Activated CD8-positive, alpha-beta T cell treated with anti-CD3 and anti-CD28 coated beads for 36 hours (primary cell): ENCODE results near the gene PRIM2. TPM values are rescaled to one million over a fixed set of nuclear protein-coding genes. Genes with fewer than 3 reads are reported as not detected.
"Not testable (repeated sequence)": the region's sequence is repeated elsewhere in the genome, so short reads cannot be mapped to it uniquely, and the experiment has no call there.

Source experiments
- ATAC-seq: fragments of 200-7000 bp; cut with Tn5 transposase; one replicate; pipeline ENCODE4 v1.10.0; 2021; ENCODE audit warnings: mild to moderate bottlenecking, moderate library complexity
- CTCF ChIA-PET: fragments of 350-600 bp; sonication (Branson Sonifier 250); formaldehyde crosslinking; loops from one replicate; lab custom pipeline; 2021; ENCODE audit warnings: antibody characterized with exemption; lab: Charles Lee
- POLR2A ChIA-PET: fragments of 350-600 bp; sonication (Branson Sonifier 250); formaldehyde crosslinking; loops from one replicate; lab custom pipeline; 2021; ENCODE audit warnings: antibody characterized with exemption; lab: Charles Lee
- DNase-seq: peaks from one replicate; pipeline ENCODE4 v3.0.0-alpha.2; 2020
- H3K27ac Mint-ChIP-seq: one replicate; pipeline ENCODE4 v1.8.0; 2021; ENCODE audit warnings: mild to moderate bottlenecking, mixed read lengths
- H3K27me3 Mint-ChIP-seq: one replicate; pipeline ENCODE4 v1.8.0; 2021; ENCODE audit warnings: mixed read lengths
- H3K36me3 Mint-ChIP-seq: one replicate; pipeline ENCODE4 v1.8.0; 2021; ENCODE audit warnings: low read depth, mixed read lengths
- H3K4me1 Mint-ChIP-seq: one replicate; pipeline ENCODE4 v1.8.0; 2021; ENCODE audit warnings: low read depth, mixed read lengths
- H3K4me3 Mint-ChIP-seq: one replicate; pipeline ENCODE4 v1.8.0; 2021; ENCODE audit warnings: mild to moderate bottlenecking, moderate library complexity, mixed read lengths
- H3K9me3 Mint-ChIP-seq: one replicate; pipeline ENCODE4 v1.8.0; 2021; ENCODE audit warnings: mixed read lengths
- CTCF ChIP-seq: fragments of 200-600 bp; IDR thresholded peaks from one replicate; pipeline ENCODE4 v1.8.0; 2022; ENCODE audit warnings: antibody characterized with exemption, mild to moderate bottlenecking
- intact Hi-C: fragments of 100-400 bp; cut with micrococcal nuclease; formaldehyde crosslinking; loops from one replicate; pipeline ENCODE4 v1.10.0; 2022
- total RNA-seq, 2 experiments: library from RNA; stranded (reverse); gene quantifications; one replicate each; pipeline ENCODE4 v1.2.3, GENCODE V29; 2021

PRIM2 gene
- total RNA-seq, 2 experiments from 2014 or later: 41.8 to 42.0 TPM

DNA sequence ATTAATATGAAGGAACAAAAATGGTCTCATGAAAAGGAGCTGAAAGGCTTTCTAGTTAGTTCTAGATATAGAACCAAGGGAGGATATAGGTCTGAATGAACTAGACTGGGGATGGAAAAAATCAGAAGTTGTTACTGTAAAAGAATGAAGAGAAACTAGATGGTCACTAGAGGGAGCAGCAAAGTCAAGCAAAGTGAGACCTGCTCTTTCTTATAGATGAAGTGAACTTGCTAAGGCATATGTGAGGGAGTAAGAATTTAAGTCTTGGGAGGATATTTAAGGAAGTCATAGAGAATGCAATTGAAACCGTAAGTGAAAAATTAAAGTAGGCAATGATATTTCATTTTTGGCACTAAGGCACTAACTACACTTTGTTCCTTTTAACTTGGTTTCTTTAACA, 218.6 kb downstream of the PRIM2 start:
- H3K4me1 Mint-ChIP-seq, ATAC-seq, intact Hi-C loops, CTCF ChIA-PET, DNase-seq, H3K27ac Mint-ChIP-seq, H3K9me3 Mint-ChIP-seq, H3K4me3 Mint-ChIP-seq, POLR2A ChIA-PET, H3K27me3 Mint-ChIP-seq: not testable (repeated sequence)
- TF ChIP-seq CTCF: peak; percentile 14
- H3K36me3 Mint-ChIP-seq: peaks cover 13% of the 10 kb centered on the region

DNA sequence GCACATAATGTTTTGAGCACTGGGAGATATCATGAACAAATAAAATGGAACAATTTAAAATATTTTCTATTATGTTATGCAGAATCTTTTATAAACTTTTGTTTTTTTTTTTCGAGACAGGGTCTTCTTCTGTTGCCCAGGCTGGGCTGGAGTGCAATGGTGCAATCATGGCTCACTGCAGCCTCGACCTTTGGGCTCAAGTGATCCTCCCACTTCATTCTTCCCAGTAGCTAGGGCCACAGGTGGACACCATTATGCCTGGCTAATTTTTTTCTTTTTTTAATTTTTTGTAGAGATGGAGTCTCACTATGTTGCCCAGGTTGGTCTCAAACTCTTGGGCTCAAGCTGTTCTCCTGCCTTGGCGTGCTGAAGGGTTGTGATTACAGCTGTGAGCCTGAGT, 220.5 kb downstream of the PRIM2 start:
- H3K36me3 Mint-ChIP-seq: peaks cover 14% of the 10 kb centered on the region
- H3K4me1 Mint-ChIP-seq, DNase-seq, H3K27ac Mint-ChIP-seq, H3K27me3 Mint-ChIP-seq, CTCF ChIA-PET, POLR2A ChIA-PET, ATAC-seq, intact Hi-C loops, H3K9me3 Mint-ChIP-seq, H3K4me3 Mint-ChIP-seq: not testable (repeated sequence)

- DNase-seq, CTCF ChIA-PET, intact Hi-C loops, H3K4me3 Mint-ChIP-seq, H3K27me3 Mint-ChIP-seq, H3K27ac Mint-ChIP-seq, H3K9me3 Mint-ChIP-seq, ATAC-seq, H3K4me1 Mint-ChIP-seq, POLR2A ChIA-PET, H3K36me3 Mint-ChIP-seq: not testable (repeated sequence)
These were observed 234.5 kb downstream of the PRIM2 start for GRCh38 chr6:57551961-57552360.

GRCh38 chr6:57557855-57558254, 240.4 kb downstream of the PRIM2 start:
- H3K27ac Mint-ChIP-seq, ATAC-seq, intact Hi-C loops, CTCF ChIA-PET, H3K27me3 Mint-ChIP-seq, H3K4me3 Mint-ChIP-seq, DNase-seq, H3K36me3 Mint-ChIP-seq, POLR2A ChIA-PET, H3K9me3 Mint-ChIP-seq, H3K4me1 Mint-ChIP-seq: not testable (repeated sequence)

GRCh38 chr6:57559170-57559569, 241.7 kb downstream of the PRIM2 start:
- H3K9me3 Mint-ChIP-seq, CTCF ChIA-PET, ATAC-seq, POLR2A ChIA-PET, H3K4me1 Mint-ChIP-seq, DNase-seq, intact Hi-C loops, H3K36me3 Mint-ChIP-seq, H3K27ac Mint-ChIP-seq, H3K4me3 Mint-ChIP-seq, H3K27me3 Mint-ChIP-seq: not testable (repeated sequence)

DNA sequence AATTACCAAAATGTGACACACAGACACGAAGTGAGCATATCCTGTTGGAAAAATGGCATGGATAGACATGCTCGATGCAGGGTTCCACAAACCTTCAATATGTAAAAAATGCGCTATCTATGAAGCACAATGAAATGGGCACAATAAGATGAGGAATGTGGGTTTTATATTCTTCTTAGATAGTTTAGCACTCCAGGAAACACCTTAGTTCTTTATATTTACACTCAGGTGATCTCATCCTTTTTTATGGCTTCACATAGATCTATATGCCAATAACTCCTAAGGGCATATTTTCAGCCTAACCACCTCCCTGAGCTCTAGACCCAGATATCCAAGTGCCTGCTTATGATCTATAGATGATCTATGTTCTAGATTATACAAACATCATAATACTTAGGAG, 244.8 kb downstream of the PRIM2 start:
- H3K4me3 Mint-ChIP-seq, H3K36me3 Mint-ChIP-seq, H3K9me3 Mint-ChIP-seq, H3K27me3 Mint-ChIP-seq, H3K4me1 Mint-ChIP-seq, DNase-seq, ATAC-seq, POLR2A ChIA-PET, intact Hi-C loops, CTCF ChIA-PET, H3K27ac Mint-ChIP-seq: not testable (repeated sequence)

DNA sequence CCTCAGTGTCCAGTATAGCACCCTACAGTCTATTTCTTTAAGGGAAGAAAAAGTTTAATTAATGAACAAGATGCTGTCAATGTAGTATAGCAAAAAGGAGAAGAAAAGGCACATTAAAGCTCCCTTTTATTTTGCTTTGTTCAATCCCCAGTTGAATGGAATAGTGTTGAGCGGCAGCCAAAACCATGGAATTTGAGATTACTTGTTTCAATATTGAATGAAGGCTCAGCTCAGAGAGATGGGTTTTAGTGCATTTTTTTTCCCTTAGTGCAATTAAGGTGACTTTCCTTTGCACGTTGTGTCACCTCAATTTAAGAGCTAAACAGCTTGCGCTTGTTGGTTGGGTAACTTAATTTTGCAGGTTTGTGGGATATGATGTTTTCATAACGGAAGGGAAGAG, 254.7 kb downstream of the PRIM2 start:
- H3K36me3 Mint-ChIP-seq, H3K4me3 Mint-ChIP-seq, ATAC-seq, H3K27ac Mint-ChIP-seq, H3K27me3 Mint-ChIP-seq, DNase-seq, POLR2A ChIA-PET, intact Hi-C loops, H3K4me1 Mint-ChIP-seq, H3K9me3 Mint-ChIP-seq, CTCF ChIA-PET: not testable (repeated sequence)

- H3K4me3 Mint-ChIP-seq, H3K9me3 Mint-ChIP-seq, POLR2A ChIA-PET, H3K36me3 Mint-ChIP-seq, ATAC-seq, DNase-seq, H3K27me3 Mint-ChIP-seq, H3K27ac Mint-ChIP-seq, H3K4me1 Mint-ChIP-seq, intact Hi-C loops: not testable (repeated sequence)
- CTCF ChIA-PET: interaction anchor here (0.6 kb wide), 1 partner anchor 48 kb away, joined by 3 read pairs; no protein-coding TSS in a partner anchor
These were observed 255.4 kb downstream of the PRIM2 start for GRCh38 chr6:57572844-57573243.

- CTCF ChIA-PET, POLR2A ChIA-PET, intact Hi-C loops, H3K9me3 Mint-ChIP-seq, H3K4me1 Mint-ChIP-seq, DNase-seq, ATAC-seq, H3K27ac Mint-ChIP-seq, H3K4me3 Mint-ChIP-seq, H3K27me3 Mint-ChIP-seq, H3K36me3 Mint-ChIP-seq: not testable (repeated sequence)
These were observed 259.6 kb downstream of the PRIM2 start for GRCh38 chr6:57577023-57577422.

GRCh38 chr6:57579489-57579888, 262.1 kb downstream of the PRIM2 start:
- intact Hi-C loops, H3K27ac Mint-ChIP-seq, ATAC-seq, H3K36me3 Mint-ChIP-seq, POLR2A ChIA-PET, CTCF ChIA-PET, H3K9me3 Mint-ChIP-seq, H3K4me1 Mint-ChIP-seq, DNase-seq, H3K27me3 Mint-ChIP-seq, H3K4me3 Mint-ChIP-seq: not testable (repeated sequence)

GRCh38 chr6:57581586-57581985, 264.2 kb downstream of the PRIM2 start:
- intact Hi-C loops: not testable (repeated sequence)

GRCh38 chr6:57601105-57601504, 283.7 kb downstream of the PRIM2 start:
- H3K36me3 Mint-ChIP-seq: peaks cover 14% of the 10 kb centered on the region
- POLR2A ChIA-PET, H3K9me3 Mint-ChIP-seq, H3K27ac Mint-ChIP-seq, H3K4me3 Mint-ChIP-seq, ATAC-seq, H3K4me1 Mint-ChIP-seq, H3K27me3 Mint-ChIP-seq, DNase-seq, intact Hi-C loops, CTCF ChIA-PET: not testable (repeated sequence)

More at GRCh38 chr6:57581586-57581985, 264.2 kb downstream of the PRIM2 start:
- H3K27me3 Mint-ChIP-seq, ATAC-seq, H3K9me3 Mint-ChIP-seq, H3K4me1 Mint-ChIP-seq, POLR2A ChIA-PET, CTCF ChIA-PET, H3K27ac Mint-ChIP-seq, H3K36me3 Mint-ChIP-seq, DNase-seq, H3K4me3 Mint-ChIP-seq: not testable (repeated sequence)
